ENCODE data around the gene LARP6. TPM values are rescaled to one million over a fixed set of nuclear protein-coding genes. Genes with fewer than 3 reads are reported as not detected.

Gene LARP6
- total and polyA plus RNA-seq, 2 of the 4 experiments (the other 2 are of a cell fraction): 36.4 to 135 TPM

DNA sequence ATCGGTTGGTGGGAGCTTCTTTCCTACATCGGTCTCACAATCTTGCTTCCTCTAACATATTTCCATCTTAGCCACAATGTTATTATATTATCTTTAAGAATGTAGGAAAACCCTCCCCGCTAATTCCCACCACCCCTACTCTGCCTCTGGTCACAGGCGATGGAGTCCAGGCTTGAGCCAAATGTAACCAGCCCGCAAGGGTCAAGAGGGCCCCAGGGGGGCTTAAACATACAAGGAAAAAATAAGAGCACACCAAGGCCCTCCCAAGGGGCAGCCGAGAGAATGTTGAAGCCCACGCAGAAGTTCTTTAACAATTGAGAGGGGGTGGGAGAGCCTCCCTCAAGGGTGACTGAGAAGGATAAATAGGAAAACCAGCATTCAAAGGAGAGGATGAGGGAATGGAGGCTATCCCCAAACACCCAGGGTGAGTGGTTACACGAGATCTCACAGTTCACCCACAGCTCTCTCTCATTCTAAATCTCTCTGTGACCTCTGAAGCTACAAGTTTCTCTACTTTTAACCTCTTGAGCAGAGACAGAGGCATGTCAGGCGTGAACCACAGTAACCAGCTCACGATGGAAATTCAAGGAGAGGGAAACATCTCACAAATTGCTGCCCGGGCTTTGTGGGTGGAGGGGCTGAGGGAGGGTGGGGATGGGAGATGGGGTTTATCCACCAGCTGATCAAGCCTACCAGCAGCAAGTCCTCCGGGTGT, 59.2 kb downstream of the LARP6 start:
- peak overlapping the region; percentile 67 for H3K4me2 ChIP-seq (ENCODE audit: low read depth, low read length)
- peak overlapping the region; percentile 100 for H2AK5ac ChIP-seq (ENCODE audit: low read depth, low read length)
- TF ChIP-seq, protein P1, sequence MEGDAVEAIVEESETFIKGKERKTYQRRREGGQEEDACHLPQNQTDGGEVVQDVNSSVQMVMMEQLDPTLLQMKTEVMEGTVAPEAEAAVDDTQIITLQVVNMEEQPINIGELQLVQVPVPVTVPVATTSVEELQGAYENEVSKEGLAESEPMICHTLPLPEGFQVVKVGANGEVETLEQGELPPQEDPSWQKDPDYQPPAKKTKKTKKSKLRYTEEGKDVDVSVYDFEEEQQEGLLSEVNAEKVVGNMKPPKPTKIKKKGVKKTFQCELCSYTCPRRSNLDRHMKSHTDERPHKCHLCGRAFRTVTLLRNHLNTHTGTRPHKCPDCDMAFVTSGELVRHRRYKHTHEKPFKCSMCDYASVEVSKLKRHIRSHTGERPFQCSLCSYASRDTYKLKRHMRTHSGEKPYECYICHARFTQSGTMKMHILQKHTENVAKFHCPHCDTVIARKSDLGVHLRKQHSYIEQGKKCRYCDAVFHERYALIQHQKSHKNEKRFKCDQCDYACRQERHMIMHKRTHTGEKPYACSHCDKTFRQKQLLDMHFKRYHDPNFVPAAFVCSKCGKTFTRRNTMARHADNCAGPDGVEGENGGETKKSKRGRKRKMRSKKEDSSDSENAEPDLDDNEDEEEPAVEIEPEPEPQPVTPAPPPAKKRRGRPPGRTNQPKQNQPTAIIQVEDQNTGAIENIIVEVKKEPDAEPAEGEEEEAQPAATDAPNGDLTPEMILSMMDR (conservative IDR thresholded peaks at IDR 0.05; ENCODE audit: low read depth, low read length): no peak
- TF ChIP-seq CEBPB (IDR thresholded peaks at IDR 0.05; ENCODE audit: low read depth, low read length) (no peak), CHD1 (IDR thresholded peaks at IDR 0.05; ENCODE audit: low read depth, low read length) (no peak), BHLHE40 (IDR thresholded peaks at IDR 0.05; ENCODE audit: low read depth, low read length) (peak; percentile 12; the same call in 1 of the 2 replicates)
- TF ChIP-seq, protein P2, sequence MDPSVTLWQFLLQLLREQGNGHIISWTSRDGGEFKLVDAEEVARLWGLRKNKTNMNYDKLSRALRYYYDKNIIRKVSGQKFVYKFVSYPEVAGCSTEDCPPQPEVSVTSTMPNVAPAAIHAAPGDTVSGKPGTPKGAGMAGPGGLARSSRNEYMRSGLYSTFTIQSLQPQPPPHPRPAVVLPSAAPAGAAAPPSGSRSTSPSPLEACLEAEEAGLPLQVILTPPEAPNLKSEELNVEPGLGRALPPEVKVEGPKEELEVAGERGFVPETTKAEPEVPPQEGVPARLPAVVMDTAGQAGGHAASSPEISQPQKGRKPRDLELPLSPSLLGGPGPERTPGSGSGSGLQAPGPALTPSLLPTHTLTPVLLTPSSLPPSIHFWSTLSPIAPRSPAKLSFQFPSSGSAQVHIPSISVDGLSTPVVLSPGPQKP (IDR thresholded peaks at IDR 0.05; ENCODE audit: borderline replicate concordance, low read depth, low read length): no peak
- in situ Hi-C loops (cut with MboI; ENCODE audit: low sequenced_read_pairs): no loop called here
- H2BK15ac ChIP-seq (ENCODE audit: low read depth, low read length): peak overlapping the region; percentile 98
- H2BK5ac ChIP-seq (ENCODE audit: low read depth, low read length, poor library complexity, severe bottlenecking): peak overlapping the region; percentile 97
- peak overlapping the region; percentile 85 for H2AK9ac ChIP-seq (replicated peaks; ENCODE audit: low read depth, low read length, poor library complexity)
- H3K18ac ChIP-seq (ENCODE audit: low read depth, low read length): peak overlapping the region; percentile 99
- H3K27ac ChIP-seq (ENCODE audit: insufficient read depth, low read length): peak overlapping the region; percentile 94
- WGBS, 2 experiments (ENCODE audit: extremely low coverage in 2 of 2, insufficient read length in 1 of 2): no CpG with 5 or more reads among the region's 12 CpGs
- peak overlapping the region; percentile 100 for H3K56ac ChIP-seq (ENCODE audit: extremely low read depth, insufficient read depth, low read length)
- peak overlapping the region; percentile 99 for H3K14ac ChIP-seq (replicated peaks; ENCODE audit: low read depth, low read length)
- H4K20me1 ChIP-seq (ENCODE audit: insufficient read depth, low read length): no peaks in the 10 kb centered on the region
- H4K5ac ChIP-seq (ENCODE audit: low read depth, low read length): peak overlapping the region; percentile 97
- H3K79me1 ChIP-seq (ENCODE audit: low read depth in 1 of 2, low read length in 2 of 2): peaks cover 21 to 78% of the 10 kb centered on the region in 2 experiments
- H2BK120ac ChIP-seq (ENCODE audit: low read depth, low read length): peak overlapping the region; percentile 99
- peaks cover 46% of the 10 kb centered on the region for H3K4me1 ChIP-seq (ENCODE audit: control insufficient read depth, insufficient read depth, low read length)
- CTCF ChIA-PET: interaction anchor here (0.6 to 2.6 kb wide), 3 partner anchors 17 to 72 kb away, joined by 3 to 12 read pairs (median 4); no protein-coding TSS in a partner anchor
- H4K91ac ChIP-seq (ENCODE audit: insufficient read depth, low read depth, low read length): peak overlapping the region; percentile 98
- intact Hi-C loops (cut with micrococcal nuclease): no loop called here
- BruUV-seq (replicated peaks): TSS peak; percentile 73
- H3K27me3 ChIP-seq (ENCODE audit: control insufficient read depth, insufficient read depth, low read length): no peaks in the 10 kb centered on the region
- H3K9me1 ChIP-seq (ENCODE audit: insufficient read depth, low read length): peaks cover 46% of the 10 kb centered on the region
- no peaks in the 10 kb centered on the region for H3K9me3 ChIP-seq (ENCODE audit: control insufficient read depth, insufficient read depth, low read length)
- DNase-seq (peak; percentile 66), ATAC-seq (ENCODE audit: low read depth) (peak; percentile 47)
- H3K4ac ChIP-seq (ENCODE audit: low read depth, low read length): peak overlapping the region; percentile 98
- POLR2A ChIA-PET (ENCODE audit: unreplicated experiment): interaction anchor here (0.5 to 1.4 kb wide), 4 partner anchors 12 to 33 kb away, joined by 4 to 8 read pairs (median 5); no protein-coding TSS in a partner anchor
- H3K9ac ChIP-seq (ENCODE audit: low read depth, low read length): peak overlapping the region; percentile 79
- no peaks in the 10 kb centered on the region for H3K36me3 ChIP-seq (ENCODE audit: control insufficient read depth, insufficient read depth, low read length)
- peak overlapping the region; percentile 12 for H3K4me3 ChIP-seq (ENCODE audit: insufficient read depth, low read depth, low read length)
- H3K23ac ChIP-seq (ENCODE audit: low read depth, low read length): peak overlapping the region; percentile 100
- dilution Hi-C loops (cut with HindIII; ENCODE audit: low sequenced_read_pairs, unreplicated experiment): no loop called here
- H2AFZ ChIP-seq (replicated peaks; ENCODE audit: low read length, poor library complexity): peak overlapping the region; percentile 41
- peak overlapping the region; percentile 99 for H2BK20ac ChIP-seq (ENCODE audit: low read depth, low read length)
- H4K8ac ChIP-seq (ENCODE audit: low read depth in 2 of 2, low read length in 2 of 2): peak overlapping the region; percentile 95 to 99

Data from IMR-90 (cell line).